ENCODE results near the gene KRTAP12-3. TPM values are rescaled to one million over a fixed set of nuclear protein-coding genes. Genes with fewer than 3 reads are reported as not detected.

Gene KRTAP12-3
- total RNA-seq, 3 donors from 2014 or later: not detected

- intact Hi-C loops (cut with DNase I; ENCODE audit: low total_unique reads): no loop called here
- Histone ChIP-seq H3K9me3 (peaks cover 9 to 13% of the 10 kb centered on the region in 2 donors), H3K4me1 (no peaks in the 10 kb centered on the region), H3K27me3 (peaks cover 0 to 33% of the 10 kb centered on the region in 2 donors), H3K4me3 (no peak overlapping the region), H3K36me3 (no peaks in the 10 kb centered on the region), H3K27ac (no peak overlapping the region)
- TF ChIP-seq, protein P1, sequence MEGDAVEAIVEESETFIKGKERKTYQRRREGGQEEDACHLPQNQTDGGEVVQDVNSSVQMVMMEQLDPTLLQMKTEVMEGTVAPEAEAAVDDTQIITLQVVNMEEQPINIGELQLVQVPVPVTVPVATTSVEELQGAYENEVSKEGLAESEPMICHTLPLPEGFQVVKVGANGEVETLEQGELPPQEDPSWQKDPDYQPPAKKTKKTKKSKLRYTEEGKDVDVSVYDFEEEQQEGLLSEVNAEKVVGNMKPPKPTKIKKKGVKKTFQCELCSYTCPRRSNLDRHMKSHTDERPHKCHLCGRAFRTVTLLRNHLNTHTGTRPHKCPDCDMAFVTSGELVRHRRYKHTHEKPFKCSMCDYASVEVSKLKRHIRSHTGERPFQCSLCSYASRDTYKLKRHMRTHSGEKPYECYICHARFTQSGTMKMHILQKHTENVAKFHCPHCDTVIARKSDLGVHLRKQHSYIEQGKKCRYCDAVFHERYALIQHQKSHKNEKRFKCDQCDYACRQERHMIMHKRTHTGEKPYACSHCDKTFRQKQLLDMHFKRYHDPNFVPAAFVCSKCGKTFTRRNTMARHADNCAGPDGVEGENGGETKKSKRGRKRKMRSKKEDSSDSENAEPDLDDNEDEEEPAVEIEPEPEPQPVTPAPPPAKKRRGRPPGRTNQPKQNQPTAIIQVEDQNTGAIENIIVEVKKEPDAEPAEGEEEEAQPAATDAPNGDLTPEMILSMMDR (IDR thresholded peaks at IDR 0.05): no peak
- no peak for TF ChIP-seq POLR2A (IDR thresholded peaks at IDR 0.05)
- TF ChIP-seq POLR2AphosphoS5 (IDR thresholded peaks at IDR 0.05): no peak
- DNase-seq (ENCODE audit: low spot score in 2 of 2): no peak
Observed at GRCh38 chr21:44649521-44650100, 8.1 kb upstream of the KRTAP12-3 start.

DNA sequence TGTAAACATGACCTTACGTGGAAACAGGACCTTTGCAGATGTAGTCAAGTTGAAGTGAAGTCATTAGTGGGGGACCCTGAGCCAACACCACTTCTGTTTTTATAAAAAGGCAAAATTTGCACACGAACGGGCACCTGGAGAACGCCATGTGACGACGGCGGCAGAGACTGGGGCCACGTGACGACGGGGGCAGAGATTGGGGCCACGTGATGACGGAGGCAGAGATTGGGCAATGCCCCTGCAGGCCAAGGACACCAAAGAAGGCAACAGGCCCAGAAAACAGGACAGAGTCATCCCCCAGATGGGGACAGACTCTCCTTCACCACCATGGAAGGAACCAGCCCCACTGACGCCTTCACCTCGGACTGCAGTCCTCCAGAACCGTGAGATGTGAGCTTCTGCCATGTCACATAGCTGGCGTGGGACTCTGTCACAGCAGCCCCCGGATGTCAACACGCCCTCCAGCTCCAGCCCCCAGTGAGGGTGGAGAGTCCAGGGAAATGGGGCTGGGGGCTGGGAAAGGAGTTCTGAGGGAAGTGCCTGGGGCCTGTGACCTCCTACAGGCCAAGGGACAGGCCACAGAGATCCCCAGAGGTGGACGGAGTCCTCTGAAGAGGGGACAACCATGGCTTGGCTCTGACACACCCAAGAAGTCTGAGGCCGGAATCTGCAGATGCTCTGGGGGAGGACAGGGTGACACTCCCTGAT, 7.3 kb upstream of the KRTAP12-3 start:
- intact Hi-C loops (cut with DNase I; ENCODE audit: low total_unique reads): no loop called here
- TF ChIP-seq POLR2A (IDR thresholded peaks at IDR 0.05) (no peak), POLR2AphosphoS5 (IDR thresholded peaks at IDR 0.05) (no peak)
- TF ChIP-seq, protein P1 (IDR thresholded peaks at IDR 0.05): no peak
- no peak for DNase-seq (ENCODE audit: low spot score in 2 of 2)
- H3K27ac ChIP-seq: no peak overlapping the region
- no peaks in the 10 kb centered on the region for H3K4me1 ChIP-seq
- no peaks in the 10 kb centered on the region for H3K36me3 ChIP-seq
- H3K9me3 ChIP-seq: peaks cover 1 to 8% of the 10 kb centered on the region in 2 donors
- peaks cover 0 to 33% of the 10 kb centered on the region in 2 donors for H3K27me3 ChIP-seq
- H3K4me3 ChIP-seq: no peak overlapping the region

- no peaks in the 10 kb centered on the region for H3K36me3 ChIP-seq
- intact Hi-C loops (cut with DNase I; ENCODE audit: low total_unique reads): no loop called here
- H3K27ac ChIP-seq: no peak overlapping the region
- peaks cover 0 to 33% of the 10 kb centered on the region in 2 donors for H3K27me3 ChIP-seq
- H3K4me1 ChIP-seq: no peaks in the 10 kb centered on the region
- no peak for TF ChIP-seq POLR2AphosphoS5 (IDR thresholded peaks at IDR 0.05)
- H3K9me3 ChIP-seq: peaks cover 2 to 11% of the 10 kb centered on the region in 2 donors
- no peak overlapping the region for H3K4me3 ChIP-seq
- no peak for DNase-seq (ENCODE audit: low spot score in 2 of 2)
Observed at GRCh38 chr21:44650973-44651675, 6.6 kb upstream of the KRTAP12-3 start.

GRCh38 chr21:44653123-44653522, 4.6 kb upstream of the KRTAP12-3 start:
- H3K27me3 ChIP-seq: peaks cover 0 to 19% of the 10 kb centered on the region in 2 donors
- TF ChIP-seq, protein P1 (IDR thresholded peaks at IDR 0.05): no peak
- TF ChIP-seq POLR2A (IDR thresholded peaks at IDR 0.05) (no peak), POLR2AphosphoS5 (IDR thresholded peaks at IDR 0.05) (no peak)
- no peak overlapping the region for H3K4me3 ChIP-seq
- intact Hi-C loops (cut with DNase I; ENCODE audit: low total_unique reads): no loop called here
- no peak for DNase-seq (ENCODE audit: low spot score in 2 of 2)
- no peaks in the 10 kb centered on the region for H3K36me3 ChIP-seq
- H3K27ac ChIP-seq: no peak overlapping the region
- H3K9me3 ChIP-seq: peaks cover 11 to 14% of the 10 kb centered on the region in 2 donors
- no peaks in the 10 kb centered on the region for H3K4me1 ChIP-seq

DNA sequence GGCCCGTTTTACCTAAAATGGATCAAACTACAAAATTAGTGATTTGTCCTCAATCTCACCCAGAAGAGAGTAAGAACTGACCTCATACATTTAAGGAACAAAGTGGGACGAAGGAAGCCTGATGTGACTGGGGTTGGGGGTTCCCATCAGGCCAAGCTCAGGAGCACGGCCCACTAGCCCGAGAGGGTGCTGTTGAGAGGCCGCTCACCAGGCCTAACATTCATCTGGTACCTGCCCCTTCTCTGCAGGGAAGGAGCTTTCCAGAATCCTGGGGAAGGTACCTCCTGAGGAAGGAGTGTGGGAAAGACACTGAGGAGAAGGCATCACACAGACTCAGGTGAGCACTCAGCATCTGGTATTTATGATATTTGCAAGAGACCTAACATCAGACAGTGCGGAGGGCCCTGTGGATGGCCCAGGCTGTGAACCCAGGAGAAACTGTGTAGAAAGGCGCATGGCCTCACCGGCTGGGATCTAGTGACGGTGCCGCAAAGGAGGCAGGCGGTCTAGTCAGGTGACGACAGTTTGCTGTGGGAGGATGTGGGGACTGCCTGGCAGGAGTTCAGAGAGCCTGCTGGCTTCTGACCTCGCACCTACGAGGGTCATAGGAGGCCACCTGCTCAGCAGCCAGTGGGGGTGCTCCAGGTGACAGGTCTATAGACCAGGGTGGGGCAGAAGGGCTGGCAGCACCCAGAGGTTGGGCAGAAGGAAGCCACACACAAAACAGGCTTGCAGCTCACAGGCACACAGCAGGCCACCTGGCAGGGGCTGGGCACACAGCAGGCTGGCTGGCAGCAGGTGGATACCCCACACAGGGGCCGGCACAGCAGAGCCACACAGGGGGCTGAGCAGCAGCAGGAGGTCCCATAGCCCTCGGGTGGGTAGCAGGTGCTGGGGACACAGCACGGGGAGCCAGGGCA, 3.8 kb upstream of the KRTAP12-3 start:
- H3K9me3 ChIP-seq: peaks cover 11 to 14% of the 10 kb centered on the region in 2 donors
- H3K4me1 ChIP-seq: no peaks in the 10 kb centered on the region
- H3K4me3 ChIP-seq: no peak overlapping the region
- no peak for TF ChIP-seq POLR2A (IDR thresholded peaks at IDR 0.05)
- TF ChIP-seq, protein P1 (IDR thresholded peaks at IDR 0.05): no peak
- no peak for TF ChIP-seq POLR2AphosphoS5 (IDR thresholded peaks at IDR 0.05)
- intact Hi-C loops (cut with DNase I; ENCODE audit: low total_unique reads): no loop called here
- no peak for DNase-seq (ENCODE audit: low spot score in 2 of 2)
- peaks cover 0 to 17% of the 10 kb centered on the region in 2 donors for H3K27me3 ChIP-seq
- H3K36me3 ChIP-seq: no peaks in the 10 kb centered on the region
- H3K27ac ChIP-seq: no peak overlapping the region

All from breast epithelium (tissue), 4 donors.